ENCODE data around the gene COA3. TPM values are rescaled to one million over a fixed set of nuclear protein-coding genes. Genes with fewer than 3 reads are reported as not detected.

Gene COA3
- total RNA-seq, 5 donors from 2014 or later (not counting 1 experiment from before 2014, with no cell fraction given): 7.9 to 32.4 (median 29.8) TPM

DNA sequence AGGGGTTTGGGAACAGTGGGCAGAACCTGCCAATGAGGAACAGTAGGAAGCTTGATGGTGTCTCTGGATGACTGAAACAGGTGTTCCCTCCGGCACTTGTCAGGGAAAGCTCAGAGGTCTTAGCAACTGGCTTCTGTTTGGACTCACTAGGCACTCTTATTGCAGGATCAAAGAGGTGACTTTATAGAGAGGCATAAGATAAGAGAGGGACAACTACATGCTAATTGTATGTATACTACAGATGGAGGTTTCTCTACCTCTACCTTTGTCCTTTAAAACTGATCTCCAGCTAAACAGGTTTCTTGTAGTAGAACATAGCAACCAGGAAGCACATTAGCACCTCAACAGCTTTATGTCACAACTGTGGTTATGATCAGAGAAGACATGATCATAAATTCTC is 7.7 kb upstream of the COA3 start:
- POLR2A ChIA-PET: no interaction called here

DNA sequence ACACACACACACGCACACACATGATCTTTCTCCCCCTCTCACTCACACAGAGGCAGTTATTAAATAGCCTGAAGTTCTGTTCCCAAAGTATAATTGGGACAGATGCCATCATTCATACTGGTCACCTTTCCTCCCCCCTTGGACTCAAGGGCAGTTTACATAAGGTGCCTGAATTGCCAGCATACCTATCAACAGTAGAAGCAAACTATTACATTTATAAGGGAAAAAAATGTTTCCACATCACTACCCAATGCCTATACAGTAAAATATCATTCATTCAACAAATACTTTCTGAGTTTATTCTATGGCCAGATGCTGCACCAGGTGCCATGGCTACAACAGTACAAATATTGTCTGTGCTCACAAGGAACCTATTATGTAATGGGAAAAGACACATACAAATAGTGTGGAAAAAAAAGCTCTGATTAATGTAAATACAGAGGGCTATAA is 6.4 kb upstream of the COA3 start:
- 100% methylated on average over 1 of the region's 1 CpG for WGBS (ENCODE audit: insufficient coverage)
- no peak for ATAC-seq (replicated peaks in 1 of 4)
- CTCF ChIA-PET: no interaction called here
- Mint-ChIP-seq H3K27me3 (no peaks in the 10 kb centered on the region), H3K9me3 (no peaks in the 10 kb centered on the region), H3K4me3 (no peak overlapping the region), H3K36me3 (peaks cover 6% of the 10 kb centered on the region), H3K4me1 (peaks cover 0 to 2% (median 0%) of the 10 kb centered on the region in 3 donors), H3K27ac (no peak overlapping the region)
- Histone ChIP-seq H3K9me3 (no peaks in the 10 kb centered on the region), H3K27ac (ENCODE audit: low read length) (no peak overlapping the region), H3K4me3 (ENCODE audit: control insufficient read depth in 1 of 2, extremely low read depth in 1 of 2, low read length in 1 of 2) (no peak overlapping the region), H3K36me3 (ENCODE audit: control insufficient read depth in 2 of 2, extremely low read depth in 1 of 2, insufficient read depth in 1 of 2, low read length in 1 of 2) (peaks cover 3 to 10% of the 10 kb centered on the region in 2 donors), H3K27me3 (replicated peaks in 1 of 2; ENCODE audit: control insufficient read depth in 2 of 2, extremely low read depth in 1 of 2, insufficient read depth in 2 of 2, low read length in 1 of 2) (no peaks in the 10 kb centered on the region), H3K4me1 (ENCODE audit: control insufficient read depth in 1 of 2, extremely low read depth in 1 of 2, insufficient read depth in 2 of 2, low read length in 2 of 2) (no peaks in the 10 kb centered on the region)
- DNase-seq: no peak
- POLR2A ChIA-PET: no interaction called here

More for the DNA sequence above, 7.7 kb upstream of the COA3 start:
- CTCF ChIA-PET: no interaction called here
- Histone ChIP-seq H3K27me3 (replicated peaks in 1 of 2; ENCODE audit: control insufficient read depth in 2 of 2, extremely low read depth in 1 of 2, insufficient read depth in 2 of 2, low read length in 1 of 2) (no peaks in the 10 kb centered on the region), H3K36me3 (ENCODE audit: control insufficient read depth in 2 of 2, extremely low read depth in 1 of 2, insufficient read depth in 1 of 2, low read length in 1 of 2) (peaks cover 3 to 20% of the 10 kb centered on the region in 2 donors), H3K27ac (ENCODE audit: low read length) (no peak overlapping the region), H3K4me3 (ENCODE audit: control insufficient read depth in 1 of 2, extremely low read depth in 1 of 2, low read length in 1 of 2) (no peak overlapping the region), H3K9me3 (no peaks in the 10 kb centered on the region), H3K4me1 (ENCODE audit: control insufficient read depth in 1 of 2, extremely low read depth in 1 of 2, insufficient read depth in 2 of 2, low read length in 2 of 2) (no peaks in the 10 kb centered on the region)
- 100% methylated on average over 1 of the region's 1 CpG for WGBS (ENCODE audit: insufficient coverage)
- DNase-seq (no peak), ATAC-seq (replicated peaks in 1 of 4) (no peak)
- Mint-ChIP-seq H3K9me3 (no peaks in the 10 kb centered on the region), H3K27me3 (no peaks in the 10 kb centered on the region), H3K36me3 (peaks cover 14% of the 10 kb centered on the region), H3K27ac (no peak overlapping the region), H3K4me1 (no peaks in the 10 kb centered on the region), H3K4me3 (no peak overlapping the region)

DNA sequence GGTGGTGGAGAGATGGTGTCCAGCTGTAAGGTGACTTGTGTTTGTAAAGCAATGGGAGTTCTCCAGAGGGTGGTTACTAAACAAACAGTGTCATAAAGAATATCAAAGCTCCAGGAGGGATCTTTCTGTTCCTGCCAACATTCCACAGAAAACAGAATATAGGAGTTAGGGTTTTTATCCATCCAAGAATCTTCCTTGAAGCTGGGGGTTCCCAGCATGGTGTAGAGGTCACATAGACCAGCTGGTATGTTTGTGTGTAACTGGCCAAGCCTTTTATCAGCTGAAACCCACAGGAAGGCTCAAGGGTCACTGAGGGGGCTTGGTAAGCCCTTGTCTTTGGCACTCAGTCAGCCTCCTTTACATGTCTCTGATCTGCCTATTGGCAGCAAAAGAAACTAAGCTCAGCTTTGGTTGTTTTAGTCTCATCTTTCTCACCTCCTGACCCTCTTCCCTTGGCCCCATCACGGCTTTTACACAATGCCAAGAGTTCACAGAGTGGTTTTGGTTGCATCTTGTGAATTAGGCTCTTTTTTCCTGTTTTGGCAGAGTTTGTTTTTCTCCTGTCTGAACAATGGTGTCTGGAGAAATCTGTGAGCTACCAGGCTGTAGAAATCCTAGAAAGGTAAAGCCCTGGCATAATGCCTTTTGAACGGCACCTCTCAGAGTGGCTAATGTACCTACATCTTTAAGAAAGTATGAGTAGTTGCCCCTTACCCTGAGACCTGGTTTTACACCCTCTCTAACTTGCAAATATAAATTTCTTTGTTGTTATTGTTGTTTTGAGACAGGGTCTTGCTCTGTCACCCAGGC is 4.8 kb upstream of the COA3 start:
- H3K9me3 ChIP-seq: no peaks in the 10 kb centered on the region

DNA sequence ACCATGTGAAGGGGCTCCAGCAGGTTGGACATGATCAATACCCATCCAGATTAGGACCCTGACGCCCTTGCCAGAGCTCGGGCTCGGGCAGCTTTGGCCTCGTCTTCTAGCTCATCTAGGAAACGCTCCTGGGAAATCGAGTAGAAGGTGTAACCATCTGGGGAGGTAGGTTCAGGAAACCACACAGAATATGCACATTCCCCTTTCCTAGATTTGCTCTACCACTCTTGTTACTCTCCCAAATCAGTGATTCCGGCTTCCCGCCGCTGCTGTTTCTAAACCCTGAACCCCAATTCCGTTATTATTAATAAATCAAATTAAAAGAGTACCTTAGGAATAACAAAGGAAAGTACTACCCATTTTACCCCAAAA is 507 bp downstream of the COA3 start:
- H3K9me3 Mint-ChIP-seq: no peaks in the 10 kb centered on the region
- H3K4me1 Mint-ChIP-seq: peaks cover 21 to 32% (median 25%) of the 10 kb centered on the region in 3 donors
- Histone ChIP-seq H3K27me3 (replicated peaks in 1 of 2; ENCODE audit: control insufficient read depth in 2 of 2, extremely low read depth in 1 of 2, insufficient read depth in 2 of 2, low read length in 1 of 2) (no peaks in the 10 kb centered on the region), H3K4me3 (ENCODE audit: control insufficient read depth in 1 of 2, extremely low read depth in 1 of 2, low read length in 1 of 2) (peak overlapping the region; percentile 97 to 99), H3K27ac (ENCODE audit: low read length) (no peak overlapping the region), H3K9me3 (no peaks in the 10 kb centered on the region), H3K36me3 (ENCODE audit: control insufficient read depth in 2 of 2, extremely low read depth in 1 of 2, insufficient read depth in 1 of 2, low read length in 1 of 2) (no peaks in the 10 kb centered on the region), H3K4me1 (ENCODE audit: control insufficient read depth in 1 of 2, extremely low read depth in 1 of 2, insufficient read depth in 2 of 2, low read length in 2 of 2) (peaks cover 2 to 29% of the 10 kb centered on the region in 2 experiments)
- ChIA-PET POLR2A (interaction anchor here in 1 of 2 donors (1.0 kb wide), 1 partner anchor 25 kb away, joined by 3 read pairs; no protein-coding TSS in a partner anchor), CTCF (interaction anchor here in 1 of 2 donors (0.6 to 1.3 kb wide), 4 partner anchors 26 to 240 kb away, joined by 3 to 4 read pairs (median 4); partner anchors contain the start of genes BECN1 and PSME3)
- ATAC-seq (replicated peaks in 1 of 4): no peak
- peaks cover 0 to 2% of the 10 kb centered on the region in 2 donors for H3K27me3 Mint-ChIP-seq
- peaks cover 7% of the 10 kb centered on the region for H3K36me3 Mint-ChIP-seq
- peak overlapping the region; percentile 88 to 95 (median 95) for H3K4me3 Mint-ChIP-seq
- WGBS (ENCODE audit: insufficient coverage): 69% methylated on average over 2 of the region's 10 CpGs
- DNase-seq: no peak
- H3K27ac Mint-ChIP-seq: peak overlapping the region; percentile 61 to 82

More for the DNA sequence above, 4.8 kb upstream of the COA3 start:
- H3K4me3 ChIP-seq (ENCODE audit: control insufficient read depth in 1 of 2, extremely low read depth in 1 of 2, low read length in 1 of 2): no peak overlapping the region
- WGBS (ENCODE audit: insufficient coverage): no CpG with 5 or more reads among the region's 2 CpGs
- POLR2A ChIA-PET: interaction anchor here in 1 of 2 donors (0.5 kb wide), 1 partner anchor 77 kb away, joined by 7 read pairs; no protein-coding TSS in a partner anchor
- H3K36me3 ChIP-seq (ENCODE audit: control insufficient read depth in 2 of 2, extremely low read depth in 1 of 2, insufficient read depth in 1 of 2, low read length in 1 of 2): no peaks in the 10 kb centered on the region
- no peaks in the 10 kb centered on the region for H3K27me3 ChIP-seq (replicated peaks in 1 of 2; ENCODE audit: control insufficient read depth in 2 of 2, extremely low read depth in 1 of 2, insufficient read depth in 2 of 2, low read length in 1 of 2)
- H3K4me1 ChIP-seq (ENCODE audit: control insufficient read depth in 1 of 2, extremely low read depth in 1 of 2, insufficient read depth in 2 of 2, low read length in 2 of 2): peaks cover 0 to 8% of the 10 kb centered on the region in 2 experiments
- DNase-seq (no peak), ATAC-seq (replicated peaks in 1 of 4) (no peak)
- H3K27me3 Mint-ChIP-seq: peaks cover 0 to 2% of the 10 kb centered on the region in 2 donors
- no peak overlapping the region for H3K4me3 Mint-ChIP-seq
- H3K27ac ChIP-seq (ENCODE audit: low read length): no peak overlapping the region
- no peaks in the 10 kb centered on the region for H3K36me3 Mint-ChIP-seq
- CTCF ChIA-PET: interaction anchor here in 1 of 2 donors (0.6 kb wide), 1 partner anchor 18 kb away, joined by 3 read pairs; no protein-coding TSS in a partner anchor
- no peak overlapping the region for H3K27ac Mint-ChIP-seq
- no peaks in the 10 kb centered on the region for H3K9me3 Mint-ChIP-seq
- peaks cover 7 to 9% (median 8%) of the 10 kb centered on the region in 3 donors for H3K4me1 Mint-ChIP-seq

DNA sequence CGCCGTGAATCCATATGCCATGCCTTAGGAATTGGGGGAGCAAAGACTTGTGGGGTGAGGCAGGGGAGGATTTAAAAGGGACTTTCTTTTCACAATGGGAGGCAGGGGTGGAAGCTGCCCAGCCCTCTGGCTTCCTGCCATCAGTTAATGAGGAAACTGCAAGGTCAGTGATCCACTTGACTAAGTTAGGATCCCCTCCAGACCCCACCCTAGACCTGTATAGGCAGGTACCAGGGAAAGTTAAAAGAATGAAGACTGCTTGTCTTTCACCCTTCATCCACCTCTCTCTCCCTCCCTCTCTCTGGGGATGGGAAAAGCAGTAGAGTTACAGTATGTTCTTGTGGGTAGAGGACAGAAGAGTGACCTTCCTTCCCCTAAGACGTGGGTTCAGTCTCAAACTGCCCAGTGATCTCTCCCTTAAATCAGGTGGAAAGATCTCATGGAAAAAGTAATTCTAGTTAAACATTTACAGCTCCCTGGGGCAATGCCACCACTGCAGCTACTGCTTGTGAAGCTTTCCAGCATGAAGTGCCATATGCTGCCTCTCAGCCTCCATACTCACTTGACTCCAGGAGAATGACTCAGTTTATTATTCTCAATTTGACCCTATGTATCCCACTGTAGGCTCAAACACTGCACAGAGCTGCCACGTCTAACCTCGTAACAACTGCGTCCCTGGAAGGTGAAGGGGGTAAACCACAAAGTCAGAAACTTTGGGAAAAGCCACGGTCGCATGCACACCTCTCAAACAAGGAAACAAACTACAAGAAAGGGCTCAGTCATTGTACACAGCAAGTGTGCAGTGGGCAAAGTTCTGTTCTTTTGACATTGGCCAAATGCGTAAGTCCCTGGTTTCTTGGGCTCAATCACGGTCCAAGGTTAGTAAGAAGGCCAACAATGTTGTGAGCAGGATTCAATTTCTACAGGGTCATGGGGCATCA is 1.2 kb downstream of the COA3 start:
- Histone ChIP-seq H3K4me3 (ENCODE audit: control insufficient read depth in 1 of 2, extremely low read depth in 1 of 2, low read length in 1 of 2) (peak overlapping the region; percentile 97 to 99), H3K36me3 (ENCODE audit: control insufficient read depth in 2 of 2, extremely low read depth in 1 of 2, insufficient read depth in 1 of 2, low read length in 1 of 2) (no peaks in the 10 kb centered on the region), H3K27ac (ENCODE audit: low read length) (no peak overlapping the region), H3K9me3 (no peaks in the 10 kb centered on the region), H3K27me3 (replicated peaks in 1 of 2; ENCODE audit: control insufficient read depth in 2 of 2, extremely low read depth in 1 of 2, insufficient read depth in 2 of 2, low read length in 1 of 2) (no peaks in the 10 kb centered on the region), H3K4me1 (ENCODE audit: control insufficient read depth in 1 of 2, extremely low read depth in 1 of 2, insufficient read depth in 2 of 2, low read length in 2 of 2) (peaks cover 2 to 29% of the 10 kb centered on the region in 2 experiments)
- Mint-ChIP-seq H3K4me1 (peaks cover 21 to 32% (median 25%) of the 10 kb centered on the region in 3 donors), H3K27me3 (peaks cover 0 to 2% of the 10 kb centered on the region in 2 donors), H3K27ac (no peak overlapping the region), H3K4me3 (peak overlapping the region; percentile 88 to 95 (median 95)), H3K9me3 (no peaks in the 10 kb centered on the region), H3K36me3 (peaks cover 7% of the 10 kb centered on the region)
- 93% methylated on average over 4 of the region's 10 CpGs for WGBS (ENCODE audit: insufficient coverage)
- ChIA-PET POLR2A (interaction anchor here in 1 of 2 donors (0.6 kb wide), 1 partner anchor 163 kb away, joined by 3 read pairs; no protein-coding TSS in a partner anchor), CTCF (interaction anchor here in 1 of 2 donors (1.1 kb wide), 1 partner anchor 27 kb away, joined by 4 read pairs; the partner anchor contains the start of gene BECN1)
- ATAC-seq (replicated peaks in 1 of 4): no peak
- DNase-seq: no peak
